Liver (tissue), 9 donors: ENCODE measurements around the gene DMWD. TPM values are rescaled to one million over a fixed set of nuclear protein-coding genes. Genes with fewer than 3 reads are reported as not detected.
"Not testable (repeated sequence)": the region's sequence is repeated elsewhere in the genome, so short reads cannot be mapped to it uniquely, and the experiment has no call there.

Source experiments
- DNase-seq: peaks from one replicate; pipeline ENCODE4 v3.0.0-alpha.2; 2017; ENCODE audit warnings: low spot score
- H3K27ac ChIP-seq, 2 donors: one replicate each; pipeline ENCODE4 v1.7.0; 2013; ENCODE audit warnings: inconsistent platforms in 2 of 2, low read length in 2 of 2, control low read depth in 1 of 2, low read depth in 1 of 2, mild to moderate bottlenecking in 1 of 2
- H3K27me3 ChIP-seq, 4 donors: one replicate each; pipeline versions ENCODE4 v1.6.1 to v1.7.0; 2013; ENCODE audit warnings: low read length in 3 of 4, inconsistent platforms in 1 of 4, mild to moderate bottlenecking in 1 of 4, moderate library complexity in 1 of 4; ENCODE audit not compliant: control insufficient read depth in 4 of 4, insufficient read depth in 4 of 4
- H3K36me3 ChIP-seq, 4 donors: one replicate each; pipeline versions ENCODE4 v1.6.1 to v1.7.0; 2013; ENCODE audit warnings: low read length in 3 of 4, mild to moderate bottlenecking in 3 of 4, low read depth in 1 of 4, moderate library complexity in 1 of 4; ENCODE audit not compliant: control insufficient read depth in 4 of 4, insufficient read depth in 3 of 4
- H3K4me1 ChIP-seq, 4 donors: one replicate each; pipeline versions ENCODE4 v1.6.1 to v1.7.0; 2013; ENCODE audit warnings: low read length in 3 of 4, mild to moderate bottlenecking in 3 of 4, moderate library complexity in 1 of 4; ENCODE audit not compliant: control insufficient read depth in 4 of 4, insufficient read depth in 4 of 4
- H3K4me3 ChIP-seq, 3 donors: one replicate each; pipeline versions ENCODE4 v1.6.1 to v1.7.0; 2013; ENCODE audit warnings: low read length in 3 of 3, control low read depth in 1 of 3, low read depth in 1 of 3, mild to moderate bottlenecking in 1 of 3
- H3K9ac ChIP-seq, 2 donors: one replicate each; pipeline ENCODE4 v1.7.0; 2013; ENCODE audit warnings: low read length in 2 of 2, mild to moderate bottlenecking in 2 of 2, moderate library complexity in 2 of 2, control low read depth in 1 of 2, low read depth in 1 of 2
- H3K9me3 ChIP-seq, 4 donors: one replicate each; pipeline versions ENCODE4 v1.6.1 to v1.7.0; 2013; ENCODE audit warnings: low read length in 3 of 4; ENCODE audit not compliant: control insufficient read depth in 4 of 4
- EGR1 ChIP-seq, 2 donors: IDR thresholded peaks; 2 replicates each; pipeline ENCODE4 v1.6.1; 2016 to 2018; ENCODE audit warnings: antibody characterized with exemption in 2 of 2, low read depth in 2 of 2
- FOXA2 ChIP-seq: IDR thresholded peaks from 2 replicates; pipeline ENCODE4 v1.6.1; 2016; ENCODE audit warnings: antibody characterized with exemption
- NR2F2 ChIP-seq: IDR thresholded peaks from 2 replicates; pipeline ENCODE4 v1.6.1; 2016; ENCODE audit warnings: antibody characterized with exemption
- RAD21 ChIP-seq, 2 donors: IDR thresholded peaks; 2 replicates each; pipeline ENCODE4 v1.6.1; 2016; ENCODE audit warnings: antibody characterized with exemption in 2 of 2, mild to moderate bottlenecking in 2 of 2
- SP1 ChIP-seq: IDR thresholded peaks from 2 replicates; pipeline ENCODE4 v1.6.1; 2018; ENCODE audit warnings: antibody characterized with exemption, mild to moderate bottlenecking
- WGBS: extraction: QIAGEN DNeasy Blood & Tissue Kit; methylation state at CpG from one replicate; pipeline ENCODE4 v1.1.7; 2013; 5-methylcytosine and 5-hydroxymethylcytosine counted together
- polyA plus RNA-seq, 2 donors: library from polyadenylated mRNA; stranded (reverse) in 1 of 2; unstranded in 1 of 2; fragments of 200-250 nt in 1 of 2; fragments of >200 nt in 1 of 2; fragmentation: Nextera tagmentation in 1 of 2; extraction: Ambion mirVana in 1 of 2; gene quantifications; one replicate each; pipeline versions ENCODE4 v1.2.1 to v1.2.3, GENCODE V29; 2013 to 2015
- total RNA-seq, 2 donors: library from RNA; depleted of rRNA; stranded (reverse); fragments of >200 nt; gene quantifications; one replicate each; pipeline ENCODE4 v1.2.3, GENCODE V29; 2014
- TF ChIP-seq, protein P1 (sequence below): IDR thresholded peaks from 2 replicates; pipeline ENCODE4 v1.6.1; 2016; ENCODE audit warnings: antibody characterized with exemption
- TF ChIP-seq, protein P2 (sequence below): IDR thresholded peaks from 2 replicates; pipeline ENCODE4 v1.6.1; 2016; ENCODE audit warnings: antibody characterized with exemption
- TF ChIP-seq, protein P3 (sequence below): fragments of 150-350 bp; IDR thresholded peaks from 2 replicates; pipeline ENCODE4 v1.5.1; 2017; ENCODE audit warnings: improper control_type of control experiment, low read depth, low read length; ENCODE audit not compliant: missing input control
- TF ChIP-seq, protein P4 (sequence below): IDR thresholded peaks from 2 replicates; pipeline ENCODE4 v1.6.1; 2016; ENCODE audit warnings: antibody characterized with exemption, mild to moderate bottlenecking
- TF ChIP-seq, protein P5 (sequence below): IDR thresholded peaks from 2 replicates; pipeline ENCODE4 v1.6.1; 2016; ENCODE audit warnings: antibody characterized with exemption
- donor health status: healthy.
- donor health status: healthy.
- donor health status: healthy.
- donor health status: healthy.
- donor health status: healthy.

The DMWD gene
- total and polyA plus RNA-seq, 4 donors = 3.7 to 14.6 (median 8.9) TPM

DNA sequence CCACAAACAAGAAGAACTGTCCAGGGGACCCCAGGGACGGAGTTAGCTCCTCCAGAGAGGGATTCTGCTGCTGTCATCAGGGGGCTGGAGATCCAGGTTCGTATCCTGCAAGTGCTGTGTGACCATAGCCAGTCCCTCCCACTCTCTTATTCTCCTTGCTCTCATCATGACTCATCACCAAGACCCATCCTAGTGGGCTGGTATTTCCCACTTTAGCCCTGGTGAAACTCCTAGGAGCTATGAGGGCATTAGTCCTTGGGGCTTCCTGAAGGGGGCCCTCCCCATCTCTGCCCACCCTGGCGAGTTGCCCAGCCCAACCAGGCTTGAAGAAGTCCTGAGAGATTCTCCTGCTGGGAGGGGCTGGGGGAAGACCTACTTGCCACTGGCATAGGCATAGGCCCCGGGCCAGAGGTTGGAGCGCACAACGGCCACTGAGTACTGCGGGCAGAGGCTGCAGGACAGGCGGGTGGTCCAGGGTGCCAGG is 7.5 kb upstream of the DMWD start:
- no peaks in the 10 kb centered on the region for H3K27me3 ChIP-seq
- H3K9me3 ChIP-seq = no peaks in the 10 kb centered on the region
- TF ChIP-seq, protein P1, sequence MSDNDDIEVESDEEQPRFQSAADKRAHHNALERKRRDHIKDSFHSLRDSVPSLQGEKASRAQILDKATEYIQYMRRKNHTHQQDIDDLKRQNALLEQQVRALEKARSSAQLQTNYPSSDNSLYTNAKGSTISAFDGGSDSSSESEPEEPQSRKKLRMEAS = no peak
- TF ChIP-seq NR2F2 (no peak), SP1 (no peak), RAD21 (IDR thresholded peaks at IDR 0.05) (no peak), EGR1 (IDR thresholded peaks at IDR 0.05; ENCODE audit: low read depth in 2 of 2) (no peak), FOXA2 (no peak)
- TF ChIP-seq, protein P2, sequence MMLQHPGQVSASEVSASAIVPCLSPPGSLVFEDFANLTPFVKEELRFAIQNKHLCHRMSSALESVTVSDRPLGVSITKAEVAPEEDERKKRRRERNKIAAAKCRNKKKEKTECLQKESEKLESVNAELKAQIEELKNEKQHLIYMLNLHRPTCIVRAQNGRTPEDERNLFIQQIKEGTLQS = no peak
- TF ChIP-seq, protein P3, sequence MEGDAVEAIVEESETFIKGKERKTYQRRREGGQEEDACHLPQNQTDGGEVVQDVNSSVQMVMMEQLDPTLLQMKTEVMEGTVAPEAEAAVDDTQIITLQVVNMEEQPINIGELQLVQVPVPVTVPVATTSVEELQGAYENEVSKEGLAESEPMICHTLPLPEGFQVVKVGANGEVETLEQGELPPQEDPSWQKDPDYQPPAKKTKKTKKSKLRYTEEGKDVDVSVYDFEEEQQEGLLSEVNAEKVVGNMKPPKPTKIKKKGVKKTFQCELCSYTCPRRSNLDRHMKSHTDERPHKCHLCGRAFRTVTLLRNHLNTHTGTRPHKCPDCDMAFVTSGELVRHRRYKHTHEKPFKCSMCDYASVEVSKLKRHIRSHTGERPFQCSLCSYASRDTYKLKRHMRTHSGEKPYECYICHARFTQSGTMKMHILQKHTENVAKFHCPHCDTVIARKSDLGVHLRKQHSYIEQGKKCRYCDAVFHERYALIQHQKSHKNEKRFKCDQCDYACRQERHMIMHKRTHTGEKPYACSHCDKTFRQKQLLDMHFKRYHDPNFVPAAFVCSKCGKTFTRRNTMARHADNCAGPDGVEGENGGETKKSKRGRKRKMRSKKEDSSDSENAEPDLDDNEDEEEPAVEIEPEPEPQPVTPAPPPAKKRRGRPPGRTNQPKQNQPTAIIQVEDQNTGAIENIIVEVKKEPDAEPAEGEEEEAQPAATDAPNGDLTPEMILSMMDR = no peak
- TF ChIP-seq, protein P4, sequence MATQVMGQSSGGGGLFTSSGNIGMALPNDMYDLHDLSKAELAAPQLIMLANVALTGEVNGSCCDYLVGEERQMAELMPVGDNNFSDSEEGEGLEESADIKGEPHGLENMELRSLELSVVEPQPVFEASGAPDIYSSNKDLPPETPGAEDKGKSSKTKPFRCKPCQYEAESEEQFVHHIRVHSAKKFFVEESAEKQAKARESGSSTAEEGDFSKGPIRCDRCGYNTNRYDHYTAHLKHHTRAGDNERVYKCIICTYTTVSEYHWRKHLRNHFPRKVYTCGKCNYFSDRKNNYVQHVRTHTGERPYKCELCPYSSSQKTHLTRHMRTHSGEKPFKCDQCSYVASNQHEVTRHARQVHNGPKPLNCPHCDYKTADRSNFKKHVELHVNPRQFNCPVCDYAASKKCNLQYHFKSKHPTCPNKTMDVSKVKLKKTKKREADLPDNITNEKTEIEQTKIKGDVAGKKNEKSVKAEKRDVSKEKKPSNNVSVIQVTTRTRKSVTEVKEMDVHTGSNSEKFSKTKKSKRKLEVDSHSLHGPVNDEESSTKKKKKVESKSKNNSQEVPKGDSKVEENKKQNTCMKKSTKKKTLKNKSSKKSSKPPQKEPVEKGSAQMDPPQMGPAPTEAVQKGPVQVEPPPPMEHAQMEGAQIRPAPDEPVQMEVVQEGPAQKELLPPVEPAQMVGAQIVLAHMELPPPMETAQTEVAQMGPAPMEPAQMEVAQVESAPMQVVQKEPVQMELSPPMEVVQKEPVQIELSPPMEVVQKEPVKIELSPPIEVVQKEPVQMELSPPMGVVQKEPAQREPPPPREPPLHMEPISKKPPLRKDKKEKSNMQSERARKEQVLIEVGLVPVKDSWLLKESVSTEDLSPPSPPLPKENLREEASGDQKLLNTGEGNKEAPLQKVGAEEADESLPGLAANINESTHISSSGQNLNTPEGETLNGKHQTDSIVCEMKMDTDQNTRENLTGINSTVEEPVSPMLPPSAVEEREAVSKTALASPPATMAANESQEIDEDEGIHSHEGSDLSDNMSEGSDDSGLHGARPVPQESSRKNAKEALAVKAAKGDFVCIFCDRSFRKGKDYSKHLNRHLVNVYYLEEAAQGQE = no peak
- TF ChIP-seq, protein P5, sequence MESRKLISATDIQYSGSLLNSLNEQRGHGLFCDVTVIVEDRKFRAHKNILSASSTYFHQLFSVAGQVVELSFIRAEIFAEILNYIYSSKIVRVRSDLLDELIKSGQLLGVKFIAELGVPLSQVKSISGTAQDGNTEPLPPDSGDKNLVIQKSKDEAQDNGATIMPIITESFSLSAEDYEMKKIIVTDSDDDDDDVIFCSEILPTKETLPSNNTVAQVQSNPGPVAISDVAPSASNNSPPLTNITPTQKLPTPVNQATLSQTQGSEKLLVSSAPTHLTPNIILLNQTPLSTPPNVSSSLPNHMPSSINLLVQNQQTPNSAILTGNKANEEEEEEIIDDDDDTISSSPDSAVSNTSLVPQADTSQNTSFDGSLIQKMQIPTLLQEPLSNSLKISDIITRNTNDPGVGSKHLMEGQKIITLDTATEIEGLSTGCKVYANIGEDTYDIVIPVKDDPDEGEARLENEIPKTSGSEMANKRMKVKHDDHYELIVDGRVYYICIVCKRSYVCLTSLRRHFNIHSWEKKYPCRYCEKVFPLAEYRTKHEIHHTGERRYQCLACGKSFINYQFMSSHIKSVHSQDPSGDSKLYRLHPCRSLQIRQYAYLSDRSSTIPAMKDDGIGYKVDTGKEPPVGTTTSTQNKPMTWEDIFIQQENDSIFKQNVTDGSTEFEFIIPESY = no peak
- no peak overlapping the region for H3K9ac ChIP-seq
- WGBS = 85% methylated on average over 8 of the region's 8 CpGs
- DNase-seq = no peak
- H3K36me3 ChIP-seq = no peaks in the 10 kb centered on the region
- peaks cover 0 to 6% (median 6%) of the 10 kb centered on the region in 4 donors for H3K4me1 ChIP-seq
- no peak overlapping the region for H3K27ac ChIP-seq
- H3K4me3 ChIP-seq = no peak overlapping the region

DNA sequence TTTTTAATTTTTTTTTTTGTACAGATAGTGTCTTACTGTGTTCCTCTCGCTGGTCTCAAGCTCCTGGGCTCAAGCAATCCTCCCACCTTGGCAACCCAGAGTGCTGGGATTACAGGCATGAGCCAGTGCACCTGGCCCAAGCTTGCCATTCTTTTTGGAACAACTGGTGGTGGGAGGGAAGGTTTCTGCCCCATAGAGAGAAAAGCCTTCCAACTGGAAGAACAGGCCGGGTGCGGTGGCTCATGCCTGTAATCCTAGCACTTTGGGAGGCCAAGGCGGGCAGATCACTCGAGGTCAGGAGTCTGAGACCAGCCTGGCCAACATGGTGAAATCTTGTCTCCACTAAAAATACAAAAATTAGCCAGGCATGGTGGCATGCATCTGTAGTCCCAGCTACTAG is 6.9 kb upstream of the DMWD start:
- not testable (repeated sequence) for H3K4me1 ChIP-seq, H3K27me3 ChIP-seq, H3K27ac ChIP-seq, H3K4me3 ChIP-seq, H3K36me3 ChIP-seq, H3K9me3 ChIP-seq, DNase-seq, H3K9ac ChIP-seq
- WGBS = 88% methylated on average over 5 of the region's 5 CpGs
